IPS-20b (cell line): ENCODE results near the gene AFP.

Experiments
- H3K27ac ChIP-seq: one replicate; pipeline ENCODE4 v1.5.1; 2013; ENCODE audit warnings: low read length
- H3K27me3 ChIP-seq: 2 replicates; pipeline ENCODE4 v1.6.1; 2013; ENCODE audit warnings: mild to moderate bottlenecking, low read length, inconsistent platforms; ENCODE audit not compliant: insufficient read depth
- H3K36me3 ChIP-seq: 2 replicates; pipeline ENCODE4 v1.6.1; 2013; ENCODE audit warnings: low read depth, mild to moderate bottlenecking, inconsistent platforms, low read length, moderate library complexity; ENCODE audit not compliant: insufficient read depth
- H3K4me1 ChIP-seq: 2 replicates; pipeline ENCODE4 v1.6.1; 2013; ENCODE audit warnings: mild to moderate bottlenecking, control low read depth, inconsistent platforms, low read length, moderate library complexity; ENCODE audit not compliant: insufficient read depth
- H3K4me3 ChIP-seq: 2 replicates; pipeline ENCODE4 v1.5.1; 2013; ENCODE audit warnings: mild to moderate bottlenecking, low read length, inconsistent platforms
- H3K9ac ChIP-seq: 2 replicates; pipeline ENCODE4 v1.6.1; 2013; ENCODE audit warnings: low read depth, mild to moderate bottlenecking, inconsistent platforms, low read length, moderate library complexity
- H3K9me3 ChIP-seq: 2 replicates; pipeline ENCODE4 v1.6.1; 2013; ENCODE audit warnings: mild to moderate bottlenecking, low read depth, low read length, inconsistent platforms; ENCODE audit not compliant: insufficient read depth

Gene AFP

GRCh38 chr4:73416423-73417087, 19.5 kb upstream of the AFP start:
- Histone ChIP-seq H3K27me3 (no peaks in the 10 kb centered on the region), H3K27ac (no peak overlapping the region), H3K36me3 (no peaks in the 10 kb centered on the region), H3K4me3 (no peak overlapping the region), H3K4me1 (peaks cover 6% of the 10 kb centered on the region; the same call in 1 of the 2 replicates), H3K9me3 (no peaks in the 10 kb centered on the region), H3K9ac (no peak overlapping the region)

GRCh38 chr4:73417342-73417741, 18.7 kb upstream of the AFP start:
- H3K36me3 ChIP-seq = no peaks in the 10 kb centered on the region
- H3K4me3 ChIP-seq = no peak overlapping the region
- peaks cover 6% of the 10 kb centered on the region; the same call in 1 of the 2 replicates for H3K4me1 ChIP-seq
- no peaks in the 10 kb centered on the region for H3K27me3 ChIP-seq
- H3K9ac ChIP-seq = no peak overlapping the region
- H3K27ac ChIP-seq = no peak overlapping the region
- H3K9me3 ChIP-seq = no peaks in the 10 kb centered on the region

GRCh38 chr4:73417973-73418372, 18.0 kb upstream of the AFP start:
- H3K4me1 ChIP-seq = peaks cover 6% of the 10 kb centered on the region; the same call in 1 of the 2 replicates

GRCh38 chr4:73418677-73419076, 17.3 kb upstream of the AFP start:
- H3K36me3 ChIP-seq = no peaks in the 10 kb centered on the region
- no peaks in the 10 kb centered on the region for H3K9me3 ChIP-seq
- no peak overlapping the region for H3K4me3 ChIP-seq
- no peaks in the 10 kb centered on the region for H3K27me3 ChIP-seq
- H3K4me1 ChIP-seq = peaks cover 6% of the 10 kb centered on the region; the same call in 1 of the 2 replicates
- H3K9ac ChIP-seq = no peak overlapping the region
- H3K27ac ChIP-seq = no peak overlapping the region

More at GRCh38 chr4:73417973-73418372, 18.0 kb upstream of the AFP start:
- no peak overlapping the region for H3K4me3 ChIP-seq
- no peaks in the 10 kb centered on the region for H3K27me3 ChIP-seq
- no peak overlapping the region for H3K27ac ChIP-seq
- H3K36me3 ChIP-seq = no peaks in the 10 kb centered on the region
- H3K9ac ChIP-seq = no peak overlapping the region
- H3K9me3 ChIP-seq = no peaks in the 10 kb centered on the region

GRCh38 chr4:73419106-73420038, 16.6 kb upstream of the AFP start:
- H3K36me3 ChIP-seq = no peaks in the 10 kb centered on the region
- H3K27ac ChIP-seq = no peak overlapping the region
- no peak overlapping the region for H3K9ac ChIP-seq
- no peak overlapping the region for H3K4me3 ChIP-seq
- no peaks in the 10 kb centered on the region for H3K9me3 ChIP-seq
- H3K27me3 ChIP-seq = no peaks in the 10 kb centered on the region
- peaks cover 6% of the 10 kb centered on the region; the same call in 1 of the 2 replicates for H3K4me1 ChIP-seq

- Histone ChIP-seq H3K4me3 (no peak overlapping the region), H3K27me3 (no peaks in the 10 kb centered on the region), H3K9ac (no peak overlapping the region), H3K4me1 (peaks cover 5% of the 10 kb centered on the region; the same call in 1 of the 2 replicates), H3K36me3 (no peaks in the 10 kb centered on the region), H3K9me3 (no peaks in the 10 kb centered on the region), H3K27ac (no peak overlapping the region)
Measured at GRCh38 chr4:73420615-73421014, 15.4 kb upstream of the AFP start.

GRCh38 chr4:73421708-73422457, 14.1 kb upstream of the AFP start:
- Histone ChIP-seq H3K27ac (no peak overlapping the region), H3K36me3 (no peaks in the 10 kb centered on the region), H3K9me3 (no peaks in the 10 kb centered on the region), H3K27me3 (no peaks in the 10 kb centered on the region), H3K4me3 (no peak overlapping the region), H3K9ac (no peak overlapping the region), H3K4me1 (no peaks in the 10 kb centered on the region)

GRCh38 chr4:73422458-73422752, 13.6 kb upstream of the AFP start:
- H3K36me3 ChIP-seq = no peaks in the 10 kb centered on the region
- H3K27me3 ChIP-seq = no peaks in the 10 kb centered on the region
- no peaks in the 10 kb centered on the region for H3K4me1 ChIP-seq
- no peak overlapping the region for H3K4me3 ChIP-seq
- H3K9me3 ChIP-seq = no peaks in the 10 kb centered on the region
- no peak overlapping the region for H3K27ac ChIP-seq
- H3K9ac ChIP-seq = no peak overlapping the region

- Histone ChIP-seq H3K9ac (no peak overlapping the region), H3K9me3 (no peaks in the 10 kb centered on the region), H3K27me3 (no peaks in the 10 kb centered on the region), H3K27ac (no peak overlapping the region), H3K36me3 (no peaks in the 10 kb centered on the region), H3K4me1 (no peaks in the 10 kb centered on the region), H3K4me3 (no peak overlapping the region)
Measured at GRCh38 chr4:73423184-73423583, 12.8 kb upstream of the AFP start.

GRCh38 chr4:73426666-73427065, 9.4 kb upstream of the AFP start:
- no peaks in the 10 kb centered on the region for H3K36me3 ChIP-seq
- no peaks in the 10 kb centered on the region for H3K4me1 ChIP-seq
- H3K27me3 ChIP-seq = no peaks in the 10 kb centered on the region
- no peak overlapping the region for H3K4me3 ChIP-seq
- H3K9me3 ChIP-seq = no peaks in the 10 kb centered on the region
- H3K9ac ChIP-seq = no peak overlapping the region
- no peak overlapping the region for H3K27ac ChIP-seq

GRCh38 chr4:73429118-73429517, 6.9 kb upstream of the AFP start:
- no peak overlapping the region for H3K27ac ChIP-seq
- H3K4me1 ChIP-seq = no peaks in the 10 kb centered on the region
- H3K9me3 ChIP-seq = no peaks in the 10 kb centered on the region
- no peaks in the 10 kb centered on the region for H3K36me3 ChIP-seq
- no peak overlapping the region for H3K4me3 ChIP-seq
- no peaks in the 10 kb centered on the region for H3K27me3 ChIP-seq
- H3K9ac ChIP-seq = no peak overlapping the region
